SIG-M5 treated with dmso at 0.1 percent for 504 hours (cell line): Measurements from ENCODE around the gene JAK3.
"Not testable (repeated sequence)": the region's sequence is repeated elsewhere in the genome, so short reads cannot be mapped to it uniquely, and the experiment has no call there.

Source experiments
- DNase-seq: peaks from one replicate; lab custom pipeline; 2025; ENCODE audit not compliant: unreplicated experiment; lab: John Stamatoyannopoulos, UW

Gene JAK3

DNA sequence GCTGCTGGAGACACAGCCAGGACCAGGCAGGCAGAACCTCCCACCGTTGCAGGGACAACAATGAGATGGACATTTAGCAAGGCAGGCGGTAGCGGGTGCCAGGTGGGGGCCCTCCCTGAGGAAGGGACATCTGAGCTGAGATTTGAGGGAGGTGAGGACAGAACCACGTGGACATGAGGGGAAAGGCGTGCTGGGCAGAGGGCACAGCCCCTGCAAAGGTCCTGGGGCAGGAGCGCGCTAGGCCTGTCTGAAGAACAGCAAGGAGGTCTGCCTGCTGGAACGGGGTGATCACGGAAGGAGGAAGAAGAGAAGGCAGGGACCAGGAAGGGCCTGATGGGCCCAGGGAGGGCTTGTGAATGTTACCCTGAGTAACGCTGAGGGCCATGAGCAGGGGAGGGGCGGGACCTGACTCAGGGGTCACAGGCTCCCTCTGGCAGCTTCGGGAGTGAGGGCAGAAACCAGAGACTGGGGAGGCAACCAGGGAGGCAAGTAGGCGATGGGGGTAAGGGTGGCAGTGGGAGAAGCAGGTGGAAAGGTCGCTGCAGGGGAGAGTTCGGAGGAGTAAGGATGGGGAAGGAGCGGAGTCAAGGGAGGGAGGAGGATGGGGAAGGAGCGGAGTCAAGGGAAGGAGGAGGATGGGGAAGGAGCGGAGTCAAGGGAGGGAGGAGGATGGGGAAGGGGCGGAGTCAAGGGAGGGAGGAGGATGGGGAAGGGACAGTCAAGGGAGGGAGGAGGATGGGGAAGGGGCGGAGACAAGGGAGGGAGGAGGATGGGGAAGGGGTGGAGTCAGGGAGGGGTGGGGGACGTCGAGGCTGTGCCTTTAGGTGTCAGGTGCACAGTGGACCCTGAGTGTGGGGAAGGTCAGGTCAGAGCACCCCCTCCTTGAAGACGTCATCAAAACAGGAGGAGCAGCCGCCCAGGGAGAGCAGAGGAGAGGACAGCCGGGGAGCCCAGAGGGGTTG, 68.5 kb downstream of the JAK3 start:
- DNase-seq, result peak; percentile 42

DNA sequence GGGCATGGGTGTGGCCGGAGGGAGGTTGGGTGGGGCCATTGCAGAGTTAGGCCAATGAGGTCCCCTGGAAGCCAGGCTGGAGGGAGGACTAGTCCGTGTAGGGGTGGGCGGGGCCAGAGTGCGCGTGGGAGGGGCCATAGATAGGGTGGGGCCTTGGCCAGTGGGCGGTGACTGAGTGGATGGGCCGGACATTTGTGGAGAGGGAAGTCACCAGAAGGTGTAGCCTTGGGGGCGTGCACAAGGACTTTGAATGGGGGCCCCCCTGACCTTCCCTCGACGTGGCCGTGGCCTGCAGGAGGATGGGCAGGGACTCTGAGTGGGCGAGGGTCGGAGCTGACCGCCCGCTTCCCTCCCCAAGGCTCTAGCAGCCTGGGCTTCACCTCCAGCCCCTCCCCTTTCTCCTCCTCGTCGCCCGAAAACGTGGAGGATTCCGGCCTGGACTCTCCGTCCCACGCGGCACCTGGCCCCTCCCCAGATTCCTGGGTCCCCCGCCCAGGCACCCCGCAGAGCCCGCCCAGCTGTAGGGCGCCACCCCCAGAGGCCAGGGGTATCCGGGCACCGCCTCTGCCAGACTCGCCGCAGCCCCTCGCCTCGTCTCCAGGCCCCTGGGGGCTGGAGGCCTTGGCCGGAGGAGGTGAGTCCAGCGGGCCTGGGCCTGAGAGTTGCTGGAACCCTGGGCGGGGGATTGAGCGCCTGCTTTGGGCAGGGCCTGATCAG, 69.4 kb downstream of the JAK3 start:
- DNase-seq, result peak; percentile 33

DNA sequence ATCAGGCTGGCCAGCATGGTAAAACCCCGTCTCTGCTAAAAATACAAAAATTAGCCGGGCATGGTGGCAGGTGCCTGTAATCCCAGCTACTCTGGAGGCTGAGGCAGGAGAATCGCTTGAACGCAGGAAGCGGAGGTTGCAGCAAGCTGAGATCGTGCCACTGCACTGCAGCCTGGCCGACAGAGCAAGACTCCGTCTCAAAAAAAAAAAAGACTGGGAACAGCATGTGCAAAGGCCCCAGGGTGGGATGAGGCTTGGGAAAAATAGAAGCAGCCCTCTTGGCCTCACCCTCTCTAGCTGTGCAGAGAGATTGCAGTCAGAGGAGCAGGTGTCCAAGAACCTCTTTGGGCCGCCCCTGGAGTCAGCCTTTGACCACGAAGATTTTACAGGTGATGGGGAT, 69.9 kb downstream of the JAK3 start:
- not testable (repeated sequence) for DNase-seq

DNA sequence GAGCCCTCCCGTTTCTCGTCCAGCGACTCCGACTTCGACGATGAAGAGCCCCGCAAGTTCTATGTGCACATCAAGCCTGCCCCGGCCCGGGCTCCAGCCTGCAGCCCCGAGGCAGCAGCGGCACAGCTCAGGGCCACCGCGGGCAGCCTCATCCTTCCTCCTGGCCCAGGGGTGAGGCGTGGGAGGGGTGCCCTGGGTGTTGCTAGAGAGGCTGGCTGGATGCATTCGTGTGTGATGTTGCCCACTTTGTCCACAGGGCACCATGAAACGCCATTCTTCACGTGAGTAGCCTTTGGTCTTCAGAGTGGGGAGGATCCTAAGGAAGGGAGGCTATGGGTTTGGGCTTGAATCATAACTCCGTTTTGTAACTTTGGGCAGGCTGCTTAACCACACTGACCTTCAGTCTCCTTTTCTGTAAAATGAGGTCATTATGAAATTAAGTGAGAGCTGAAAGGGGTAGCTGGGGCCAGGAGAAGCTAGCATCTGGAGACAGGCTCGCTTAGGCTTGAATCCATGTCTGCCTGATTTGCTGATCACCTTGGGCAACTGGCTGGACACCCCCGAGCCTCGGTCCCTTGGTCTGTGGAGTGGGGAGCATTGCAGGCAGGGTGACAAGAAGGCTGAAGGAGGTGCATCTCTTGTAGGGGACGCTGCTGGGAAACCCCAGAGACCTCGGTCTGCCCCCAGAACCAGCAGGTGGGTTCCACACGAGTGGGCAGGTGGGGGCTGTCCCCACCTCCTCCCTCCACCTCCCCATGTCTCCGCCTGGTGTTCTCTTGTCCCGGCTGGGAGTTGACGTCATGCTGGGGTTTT, 71.6 kb downstream of the JAK3 start:
- no peak for DNase-seq

DNA sequence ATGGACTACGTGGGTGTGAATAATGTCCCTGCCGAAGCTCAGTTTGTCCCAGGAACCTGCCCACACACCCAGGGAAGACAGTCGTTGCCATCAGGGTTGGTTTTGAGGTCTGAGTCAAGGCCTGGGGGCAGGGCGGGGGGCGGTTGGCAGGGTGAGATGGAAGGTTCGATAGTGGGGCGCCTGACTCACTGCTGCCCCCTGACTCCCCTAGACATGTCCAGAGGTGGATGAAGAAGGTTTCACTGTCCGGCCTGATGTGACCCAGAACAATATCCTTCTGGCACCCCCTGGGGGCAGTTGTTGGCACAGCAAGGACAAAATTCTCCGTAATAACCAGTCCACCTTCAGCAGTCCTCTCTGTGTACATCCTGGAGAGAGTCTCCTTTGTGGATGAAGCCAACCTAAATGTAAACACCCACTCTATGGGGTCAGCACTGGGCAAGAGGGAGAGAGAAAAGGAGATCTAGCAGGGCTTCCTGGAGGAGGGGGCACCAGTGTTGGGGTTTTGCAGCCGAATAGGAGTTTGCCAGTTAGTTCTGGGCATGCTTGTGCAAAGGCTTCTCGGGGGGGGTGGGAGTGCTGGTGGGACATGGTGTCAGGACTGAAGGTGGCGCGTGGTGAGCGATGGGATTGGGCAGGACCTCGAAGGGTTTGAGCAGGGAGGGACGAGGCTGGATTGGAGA, 72.4 kb downstream of the JAK3 start:
- no peak for DNase-seq
